Activated T-helper 1 cell treated with anti-CD3 and anti-CD28 coated beads, Interleukin-12 subunit alpha, Interleukin-12 subunit beta, Interleukin-2, Interleukin-4 antibody, amounts not matched to agents 30 ng/mL and 10 ng/mL and 1 ng/mL, durations not matched to agents 14 hours and 24 hours and 36 hours (primary cell): ENCODE measurements around the gene FGF19. TPM values are rescaled to one million over a fixed set of nuclear protein-coding genes. Genes with fewer than 3 reads are reported as not detected.
"Not testable (repeated sequence)": the region's sequence is repeated elsewhere in the genome, so short reads cannot be mapped to it uniquely, and the experiment has no call there.

Source experiments
- DNase-seq: peaks from one replicate; pipeline ENCODE4 v3.0.0; 2021; ENCODE audit warnings: low spot score
- H3K27ac Mint-ChIP-seq: one replicate; pipeline ENCODE4 v1.8.0; 2021; ENCODE audit warnings: mild to moderate bottlenecking, mixed read lengths
- H3K27me3 Mint-ChIP-seq: one replicate; pipeline ENCODE4 v1.8.0; 2022; ENCODE audit warnings: mild to moderate bottlenecking, moderate library complexity, mixed read lengths; ENCODE audit not compliant: insufficient read depth
- H3K36me3 Mint-ChIP-seq: one replicate; pipeline ENCODE4 v1.8.0; 2021; ENCODE audit warnings: low read depth, mixed read lengths
- H3K4me1 Mint-ChIP-seq: one replicate; pipeline ENCODE4 v1.8.0; 2021; ENCODE audit warnings: low read depth, mixed read lengths
- H3K4me3 Mint-ChIP-seq: one replicate; pipeline ENCODE4 v1.8.0; 2021; ENCODE audit warnings: mild to moderate bottlenecking, moderate library complexity, mixed read lengths
- H3K9me3 Mint-ChIP-seq: one replicate; pipeline ENCODE4 v1.8.0; 2021; ENCODE audit warnings: mixed read lengths
- intact Hi-C: fragments of 100-400 bp; cut with micrococcal nuclease; formaldehyde crosslinking; loops from one replicate; pipeline ENCODE4 v1.15.1; 2024
- total RNA-seq: library from RNA; stranded (reverse); gene quantifications from 2 replicates; pipeline ENCODE4 v1.2.3, GENCODE V29; 2022

Gene FGF19
- total RNA-seq, 1 donor from 2014 or later = not detected

DNA sequence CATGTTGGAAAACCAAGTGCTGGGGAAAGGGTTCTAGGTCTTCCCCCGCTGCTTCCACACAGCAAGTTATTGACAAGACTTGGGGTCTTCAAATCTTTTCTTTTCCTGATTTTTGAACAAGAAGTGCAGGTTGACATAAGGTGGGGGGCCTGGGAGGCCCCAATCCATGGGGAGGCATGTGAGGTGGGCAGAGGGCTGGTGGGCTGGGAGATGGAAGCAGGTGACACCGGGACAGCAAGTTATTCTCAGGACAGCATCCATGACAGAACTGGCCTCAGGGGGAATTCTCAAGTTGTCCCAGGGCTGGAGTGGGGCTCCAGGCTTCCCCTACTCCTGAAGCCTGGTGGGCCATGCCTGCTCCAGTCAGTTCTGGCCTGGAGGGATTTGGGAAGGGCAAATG is 5.5 kb downstream of the FGF19 start:
- intact Hi-C loops = no loop called here
- Mint-ChIP-seq H3K4me3 (no peak overlapping the region), H3K9me3 (no peaks in the 10 kb centered on the region), H3K36me3 (no peaks in the 10 kb centered on the region), H3K27ac (no peak overlapping the region), H3K4me1 (no peaks in the 10 kb centered on the region), H3K27me3 (peaks cover 29% of the 10 kb centered on the region)
- no peak for DNase-seq

DNA sequence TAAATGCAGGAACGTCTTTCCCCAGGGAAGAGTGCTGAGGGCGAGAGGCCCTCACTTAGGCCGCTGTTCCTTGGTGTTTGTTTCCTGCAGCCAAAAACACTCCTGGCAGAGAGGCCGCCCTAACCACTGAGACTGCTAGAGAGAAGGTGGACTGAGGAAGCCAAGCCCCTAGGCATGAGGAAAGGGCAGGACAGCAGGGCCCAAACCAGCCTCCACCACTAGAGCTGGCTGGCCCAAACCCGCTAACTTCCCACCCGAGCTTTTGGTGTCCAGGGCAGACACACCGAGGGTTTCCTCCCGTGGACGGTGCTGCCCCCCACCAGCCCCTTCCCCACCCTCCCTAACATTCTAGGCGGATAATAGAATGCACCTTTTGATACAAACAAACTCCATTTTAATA is 6.0 kb downstream of the FGF19 start:
- H3K27ac Mint-ChIP-seq = no peak overlapping the region
- no peak for DNase-seq
- no peaks in the 10 kb centered on the region for H3K36me3 Mint-ChIP-seq
- no peaks in the 10 kb centered on the region for H3K9me3 Mint-ChIP-seq
- intact Hi-C loops = no loop called here
- no peaks in the 10 kb centered on the region for H3K4me1 Mint-ChIP-seq
- no peak overlapping the region for H3K4me3 Mint-ChIP-seq
- H3K27me3 Mint-ChIP-seq = peaks cover 25% of the 10 kb centered on the region

DNA sequence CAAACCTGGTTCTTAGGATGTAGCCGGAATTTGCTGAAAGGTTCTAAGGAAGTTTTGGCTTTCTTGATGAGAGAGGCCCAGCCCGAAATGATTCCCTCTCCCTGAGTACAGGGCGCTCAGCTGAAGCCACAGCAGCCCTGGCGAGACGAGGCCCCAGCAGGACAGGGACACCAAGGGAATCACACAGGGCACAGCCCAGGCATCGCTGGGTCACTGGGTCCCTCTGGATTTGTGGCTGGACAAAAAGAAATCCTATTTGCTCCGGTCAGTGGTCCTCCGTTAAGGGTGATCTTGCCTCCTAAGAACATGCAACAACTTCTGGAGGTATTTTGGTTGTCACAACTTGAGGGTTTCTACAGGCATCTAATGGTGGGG is 6.4 kb downstream of the FGF19 start:
- Mint-ChIP-seq H3K36me3 (no peaks in the 10 kb centered on the region), H3K27me3 (peaks cover 21% of the 10 kb centered on the region), H3K27ac (no peak overlapping the region), H3K4me1 (no peaks in the 10 kb centered on the region), H3K4me3 (no peak overlapping the region), H3K9me3 (no peaks in the 10 kb centered on the region)
- intact Hi-C loops = no loop called here
- DNase-seq = no peak

DNA sequence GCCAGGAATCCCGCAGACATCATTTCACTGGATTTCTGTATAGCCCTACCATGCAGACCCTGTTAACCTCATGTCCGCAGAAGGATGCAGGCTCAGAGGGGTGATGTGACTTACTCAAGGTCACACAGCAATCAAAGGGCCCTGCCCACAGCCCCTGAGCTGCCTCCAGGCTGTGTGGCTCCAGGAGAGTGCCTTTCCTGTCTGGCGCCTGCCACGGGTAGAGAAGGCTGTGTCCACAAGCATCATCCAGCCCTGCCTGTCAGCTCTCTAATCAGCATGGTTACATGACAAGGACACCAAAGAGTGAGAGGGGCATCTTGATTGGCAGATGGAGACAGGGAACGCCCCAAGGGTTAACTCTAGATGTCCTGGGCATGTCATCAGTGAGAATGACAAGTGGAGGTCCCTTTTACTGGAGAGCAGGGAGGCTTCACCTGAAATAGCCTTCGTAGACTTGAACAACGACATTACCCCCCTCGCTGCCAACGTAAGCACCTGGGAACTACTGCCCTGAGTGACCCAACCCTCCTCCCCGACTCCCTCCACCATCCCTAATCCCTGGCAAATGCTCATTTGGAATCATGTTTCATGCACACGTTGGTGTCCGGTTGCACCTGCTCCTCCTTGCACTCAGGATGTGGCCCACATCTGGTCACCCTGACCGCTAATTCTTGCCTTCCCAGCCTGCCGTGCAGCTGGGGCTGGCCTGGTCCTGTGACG is 6.9 kb downstream of the FGF19 start:
- H3K4me1 Mint-ChIP-seq = no peaks in the 10 kb centered on the region

DNA sequence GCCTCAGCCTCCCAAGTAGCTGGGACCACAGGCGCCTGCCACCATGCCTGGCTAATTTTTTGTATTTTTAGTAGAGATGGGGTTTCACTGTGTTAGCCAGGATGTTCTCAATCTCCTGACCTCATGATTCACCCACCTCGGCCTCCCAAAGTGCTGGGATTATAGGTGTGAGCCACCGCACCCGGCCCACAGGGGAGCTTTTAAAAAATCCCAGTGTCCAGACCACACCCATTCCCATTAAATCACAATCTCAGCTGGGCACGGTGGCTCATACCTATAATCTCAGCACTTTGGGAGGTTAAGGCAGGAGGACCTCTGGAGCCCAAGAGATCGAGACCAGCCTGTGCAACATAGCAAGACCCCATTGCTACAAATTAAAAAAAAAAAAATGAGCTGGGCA is 7.8 kb downstream of the FGF19 start:
- H3K4me3 Mint-ChIP-seq, H3K27ac Mint-ChIP-seq, DNase-seq, H3K36me3 Mint-ChIP-seq, H3K4me1 Mint-ChIP-seq, H3K9me3 Mint-ChIP-seq, intact Hi-C loops: not testable (repeated sequence)
- peaks cover 12% of the 10 kb centered on the region for H3K27me3 Mint-ChIP-seq

More for the DNA sequence above, 6.9 kb downstream of the FGF19 start:
- no peak for DNase-seq
- Mint-ChIP-seq H3K27ac (no peak overlapping the region), H3K36me3 (no peaks in the 10 kb centered on the region), H3K4me3 (no peak overlapping the region), H3K9me3 (no peaks in the 10 kb centered on the region), H3K27me3 (peaks cover 18% of the 10 kb centered on the region)
- intact Hi-C loops = no loop called here

DNA sequence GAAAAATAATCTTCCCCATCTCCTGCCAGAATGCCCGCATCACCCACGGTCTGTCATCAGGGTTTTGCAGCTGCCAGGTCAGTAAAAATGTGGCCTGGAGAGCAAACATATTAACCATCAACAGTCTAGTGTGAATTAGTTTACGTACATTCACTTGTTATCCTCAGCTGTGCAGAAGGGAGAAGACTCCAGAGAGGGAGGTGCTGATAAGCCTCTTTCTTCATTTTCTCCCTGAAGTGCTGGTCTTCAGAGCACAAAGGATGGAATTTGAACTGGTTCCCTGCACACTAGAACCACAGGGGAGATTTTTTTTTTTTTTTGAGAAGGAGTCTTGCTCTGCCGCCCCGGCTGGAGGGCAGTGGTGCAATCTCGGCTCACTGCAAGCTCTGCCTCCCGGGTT is 8.2 kb downstream of the FGF19 start:
- DNase-seq = no peak
- Mint-ChIP-seq H3K4me1 (no peaks in the 10 kb centered on the region), H3K27me3 (peaks cover 10% of the 10 kb centered on the region), H3K4me3 (no peak overlapping the region), H3K27ac (no peak overlapping the region), H3K36me3 (no peaks in the 10 kb centered on the region), H3K9me3 (peaks cover 3% of the 10 kb centered on the region)
- intact Hi-C loops = no loop called here

DNA sequence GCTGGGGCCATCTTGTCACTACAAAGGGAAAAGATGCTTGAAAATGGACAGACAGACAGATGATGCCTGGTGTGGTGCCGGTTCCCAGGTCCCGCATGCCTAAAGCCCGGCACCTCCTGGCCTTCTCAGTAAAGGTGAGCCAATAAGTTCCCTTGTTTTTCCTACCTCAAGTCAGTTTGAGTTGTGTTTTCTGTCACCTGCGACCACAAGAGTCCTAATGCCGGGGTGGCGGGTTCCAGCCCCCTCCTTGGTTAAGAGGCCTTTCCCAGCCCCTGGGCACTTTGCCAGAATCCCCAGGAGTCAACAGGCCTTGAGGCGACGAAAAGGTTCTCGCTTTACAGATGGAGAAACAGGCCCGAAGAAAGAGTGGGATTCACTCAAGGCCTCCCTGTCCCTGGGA is 9.0 kb downstream of the FGF19 start:
- no peak for DNase-seq
- Mint-ChIP-seq H3K36me3 (no peaks in the 10 kb centered on the region), H3K27ac (no peak overlapping the region), H3K4me3 (no peak overlapping the region), H3K9me3 (peaks cover 4% of the 10 kb centered on the region), H3K27me3 (peaks cover 5% of the 10 kb centered on the region), H3K4me1 (peaks cover under 1% of the 10 kb centered on the region)
- intact Hi-C loops = no loop called here

DNA sequence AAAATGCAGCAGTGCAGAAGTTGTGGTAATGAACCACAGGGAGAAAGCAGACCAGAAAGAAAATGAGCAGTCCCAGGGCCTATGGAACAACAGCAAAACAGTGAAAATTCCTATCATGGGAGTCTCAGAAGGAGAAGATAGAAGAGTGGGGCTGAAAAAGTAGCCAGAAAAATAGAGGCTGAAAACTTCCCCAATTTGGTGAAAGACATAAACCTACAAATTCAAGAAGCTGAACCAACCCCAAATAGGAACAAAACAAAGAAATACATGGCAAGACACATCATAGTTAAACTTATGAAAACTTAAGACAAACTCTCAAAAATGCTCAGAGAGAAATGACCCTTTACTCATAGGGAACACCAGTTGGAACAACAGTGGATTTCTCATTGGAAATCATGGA is 11.4 kb downstream of the FGF19 start:
- Mint-ChIP-seq H3K36me3 (no peaks in the 10 kb centered on the region), H3K4me3 (no peak overlapping the region), H3K9me3 (peaks cover 4% of the 10 kb centered on the region), H3K27ac (no peak overlapping the region), H3K27me3 (peaks cover 4% of the 10 kb centered on the region), H3K4me1 (peaks cover 14% of the 10 kb centered on the region)
- no peak for DNase-seq
- intact Hi-C loops = no loop called here

DNA sequence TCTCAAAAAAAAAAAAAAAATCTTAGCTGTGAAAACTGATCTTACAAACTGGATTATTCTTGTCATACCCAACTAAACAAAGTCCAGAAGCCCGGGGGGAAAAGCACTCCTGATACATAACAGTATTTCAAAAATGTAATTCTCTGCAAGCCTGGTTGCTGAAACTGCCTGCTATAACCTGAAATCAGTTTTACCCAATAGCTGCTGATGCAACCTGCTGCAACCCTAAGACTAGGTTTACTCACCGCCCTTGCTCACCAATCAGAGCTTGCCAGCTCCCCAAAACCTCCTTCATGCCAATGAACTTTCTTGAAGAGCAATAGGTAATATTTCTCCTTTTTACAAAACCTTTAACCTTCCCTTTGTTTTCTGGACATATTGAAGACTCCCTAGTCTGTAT is 12.4 kb downstream of the FGF19 start:
- H3K27ac Mint-ChIP-seq = no peak overlapping the region
- H3K9me3 Mint-ChIP-seq = peaks cover 4% of the 10 kb centered on the region
- H3K4me3 Mint-ChIP-seq = no peak overlapping the region
- intact Hi-C loops = no loop called here
- DNase-seq = no peak
- no peaks in the 10 kb centered on the region for H3K36me3 Mint-ChIP-seq
- peaks cover 4% of the 10 kb centered on the region for H3K27me3 Mint-ChIP-seq
- peaks cover 14% of the 10 kb centered on the region for H3K4me1 Mint-ChIP-seq

DNA sequence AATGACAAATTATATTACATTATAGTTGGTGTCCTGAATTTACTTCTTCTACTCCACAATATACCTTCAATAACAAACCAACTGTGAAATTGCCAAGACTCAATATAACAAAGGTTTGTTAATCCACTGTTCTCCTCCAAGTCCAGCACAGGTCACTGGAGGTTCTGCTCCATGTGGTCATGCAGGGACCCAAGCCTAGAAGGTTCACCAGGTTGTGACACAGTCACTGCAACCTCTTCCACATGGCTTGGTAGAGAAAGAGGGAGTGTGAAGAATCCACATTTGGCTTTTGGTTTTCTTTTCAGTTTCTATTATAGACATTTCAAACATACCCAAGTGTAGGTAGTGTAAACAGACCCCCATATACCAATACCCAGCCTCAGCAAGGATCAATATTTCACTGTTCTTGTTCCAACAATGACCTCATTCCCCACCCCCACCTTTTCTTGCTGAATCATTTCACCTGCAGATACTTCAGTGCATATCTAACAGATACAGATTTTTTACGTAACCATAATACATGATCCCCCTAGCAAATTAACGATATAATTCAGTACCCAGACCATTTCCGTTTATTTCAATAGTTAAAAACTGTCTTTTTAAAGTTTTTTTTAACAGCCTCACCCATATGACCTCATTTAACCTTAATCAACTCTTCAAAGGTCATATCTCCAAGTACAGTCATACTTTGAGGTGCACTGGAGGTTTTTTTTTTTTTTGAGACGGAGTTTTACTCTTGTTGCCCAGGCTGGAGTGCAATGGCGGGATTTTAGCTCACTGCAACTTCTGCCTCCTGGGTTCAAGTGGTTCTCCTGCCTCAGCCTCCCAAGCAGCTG is 14.1 kb downstream of the FGF19 start:
- peaks cover 7% of the 10 kb centered on the region for H3K27me3 Mint-ChIP-seq
- peaks cover 4% of the 10 kb centered on the region for H3K9me3 Mint-ChIP-seq
- no peak overlapping the region for H3K27ac Mint-ChIP-seq
- no peaks in the 10 kb centered on the region for H3K36me3 Mint-ChIP-seq
- H3K4me1 Mint-ChIP-seq = peaks cover 23% of the 10 kb centered on the region
- intact Hi-C loops = loop anchor here (10.0 kb wide), 1 partner anchor 315 kb away; no protein-coding TSS in a partner anchor
- DNase-seq = no peak
- H3K4me3 Mint-ChIP-seq = no peak overlapping the region

DNA sequence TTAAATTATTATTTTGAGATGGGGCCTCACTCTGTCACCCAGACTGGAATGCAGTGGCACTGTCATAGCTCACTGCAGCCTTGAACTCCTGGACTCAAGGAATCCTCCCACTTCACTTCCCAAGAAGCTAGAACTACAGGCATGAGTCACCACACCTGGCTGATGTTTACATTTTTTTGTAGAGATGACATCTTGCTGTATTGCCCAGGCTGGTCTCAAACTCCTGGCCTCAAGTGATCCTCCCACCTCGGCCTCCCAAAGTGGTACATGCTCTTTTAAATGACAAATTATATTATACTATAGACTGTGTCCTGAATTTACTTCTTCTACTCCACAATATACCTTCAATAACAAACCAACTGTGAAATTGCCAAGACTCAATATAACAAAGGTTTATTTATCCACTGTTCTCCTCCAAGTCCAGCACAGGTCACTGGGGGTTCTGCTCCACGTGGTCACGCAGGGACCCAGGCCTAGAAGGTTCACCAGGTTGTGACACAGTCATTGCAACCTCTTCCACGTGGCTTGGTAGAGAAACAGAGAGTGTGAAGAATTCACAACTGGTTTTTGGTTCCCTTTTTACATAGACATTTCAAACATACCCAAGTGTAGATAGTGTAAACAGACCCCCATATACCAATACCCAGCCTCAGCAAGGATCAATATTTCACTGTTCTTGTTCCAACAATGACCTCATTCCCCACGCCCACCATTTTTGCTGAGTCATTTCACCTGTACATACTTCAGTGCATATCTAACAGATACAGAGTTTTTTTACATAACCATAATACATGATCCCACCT is 15.7 kb downstream of the FGF19 start:
- H3K4me3 Mint-ChIP-seq, H3K36me3 Mint-ChIP-seq: not testable (repeated sequence)

DNA sequence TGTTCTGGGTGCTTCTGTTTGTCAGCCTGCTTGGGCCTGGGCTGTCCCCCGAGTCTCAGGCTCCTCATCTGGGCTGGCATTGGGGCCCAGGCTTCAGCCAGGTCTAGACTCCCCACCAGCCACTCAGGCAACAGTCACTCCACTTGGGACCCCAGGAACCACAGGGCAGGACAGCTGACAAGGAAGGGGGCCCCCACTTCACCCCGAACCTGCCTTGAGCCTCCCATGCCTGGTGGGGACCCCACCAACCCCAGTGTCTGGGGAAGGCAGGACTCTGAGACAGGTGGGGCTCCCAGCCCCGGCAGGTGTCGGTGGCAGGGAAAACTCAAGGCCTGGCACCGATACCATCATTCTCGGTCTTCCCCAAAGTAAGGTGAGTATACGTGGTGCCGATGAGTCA is 17.0 kb downstream of the FGF19 start:
- Mint-ChIP-seq H3K4me1 (peaks cover 23% of the 10 kb centered on the region), H3K4me3 (no peak overlapping the region), H3K27ac (no peak overlapping the region), H3K9me3 (peaks cover 4% of the 10 kb centered on the region), H3K27me3 (peaks cover 7% of the 10 kb centered on the region), H3K36me3 (no peaks in the 10 kb centered on the region)
- intact Hi-C loops = loop anchor here (1.0 to 10.0 kb wide), 5 partner anchors 114 to 510 kb away; no protein-coding TSS in a partner anchor
- DNase-seq = no peak

More for the DNA sequence above, 15.7 kb downstream of the FGF19 start:
- not testable (repeated sequence) for H3K9me3 Mint-ChIP-seq, H3K27ac Mint-ChIP-seq, H3K27me3 Mint-ChIP-seq, DNase-seq
- H3K4me1 Mint-ChIP-seq = peaks cover 23% of the 10 kb centered on the region
- intact Hi-C loops = loop anchor here (2.0 to 10.0 kb wide), 2 partner anchors 317 to 509 kb away; no protein-coding TSS in a partner anchor
